ENCODE measurements around the gene AGPAT2. TPM values are rescaled to one million over a fixed set of nuclear protein-coding genes. Genes with fewer than 3 reads are reported as not detected.

The AGPAT2 gene
- polyA plus RNA-seq, 1 of the 3 experiments (the other 2 are of a cell fraction), result 46.8 TPM

- H2AFZ ChIP-seq (ENCODE audit: low read depth), result no peak overlapping the region
- H3K27me3 ChIP-seq (ENCODE audit: insufficient read depth), result no peaks in the 10 kb centered on the region
Observed at GRCh38 chr9:136646827-136647711, 40.2 kb downstream of the AGPAT2 start.

GRCh38 chr9:136645903-136646754 is 41.1 kb downstream of the AGPAT2 start:
- WGBS (ENCODE audit: low lambda C conversion rate), result 70% methylated on average over 19 of the region's 40 CpGs
- H4K20me1 ChIP-seq (ENCODE audit: insufficient read depth), result no peaks in the 10 kb centered on the region
- no peak overlapping the region for H3K4me2 ChIP-seq
- POLR2A ChIA-PET, result interaction anchor here (0.9 to 1.2 kb wide), 2 partner anchors 75 to 81 kb away, joined by 3 to 4 read pairs; no protein-coding TSS in a partner anchor
- no peak overlapping the region for H3K9ac ChIP-seq
- H3K27ac ChIP-seq (ENCODE audit: low read depth in 2 of 2, low read length in 1 of 2), result peak overlapping the region in 1 of 2 experiments; percentile 92; a peak in 2 of 4 replicates
- H3K79me2 ChIP-seq (ENCODE audit: insufficient read depth), result no peaks in the 10 kb centered on the region
- no peaks in the 10 kb centered on the region for H3K9me3 ChIP-seq
- H2AFZ ChIP-seq (ENCODE audit: low read depth), result no peak overlapping the region
- no peaks in the 10 kb centered on the region for H3K27me3 ChIP-seq (ENCODE audit: insufficient read depth)
- H3K9me2 ChIP-seq, result no peaks in the 10 kb centered on the region
- no peaks in the 10 kb centered on the region for H3K36me3 ChIP-seq (replicated peaks in 1 of 2; ENCODE audit: control insufficient read depth in 1 of 2, insufficient read depth in 2 of 2, low read length in 1 of 2)
- peak; percentile 92 for DNase-seq
- no peak overlapping the region for H3K4me3 ChIP-seq (ENCODE audit: low read depth in 2 of 2, low read length in 1 of 2)
- CTCF ChIA-PET, result interaction anchor here (0.7 to 4.4 kb wide), 10 partner anchors 9 to 161 kb away, joined by 3 to 35 read pairs (median 6); no protein-coding TSS in a partner anchor
- H3F3A ChIP-seq (replicated peaks; ENCODE audit: insufficient read depth), result no peaks in the 10 kb centered on the region
- H3K4me1 ChIP-seq (ENCODE audit: control insufficient read depth in 1 of 2, insufficient read depth in 2 of 2, low read depth in 1 of 2, low read length in 1 of 2), result peaks cover 0 to 33% of the 10 kb centered on the region in 2 experiments; a peak in 1 of 4 replicates
- TF ChIP-seq POLR2AphosphoS5 (IDR thresholded peaks at IDR 0.05; ENCODE audit: low read depth, low read length), result no peak
- TF ChIP-seq, protein P1, sequence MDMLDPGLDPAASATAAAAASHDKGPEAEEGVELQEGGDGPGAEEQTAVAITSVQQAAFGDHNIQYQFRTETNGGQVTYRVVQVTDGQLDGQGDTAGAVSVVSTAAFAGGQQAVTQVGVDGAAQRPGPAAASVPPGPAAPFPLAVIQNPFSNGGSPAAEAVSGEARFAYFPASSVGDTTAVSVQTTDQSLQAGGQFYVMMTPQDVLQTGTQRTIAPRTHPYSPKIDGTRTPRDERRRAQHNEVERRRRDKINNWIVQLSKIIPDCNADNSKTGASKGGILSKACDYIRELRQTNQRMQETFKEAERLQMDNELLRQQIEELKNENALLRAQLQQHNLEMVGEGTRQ (IDR thresholded peaks at IDR 0.05; ENCODE audit: borderline replicate concordance, low read depth, low read length), result no peak
- TF ChIP-seq, protein P2, sequence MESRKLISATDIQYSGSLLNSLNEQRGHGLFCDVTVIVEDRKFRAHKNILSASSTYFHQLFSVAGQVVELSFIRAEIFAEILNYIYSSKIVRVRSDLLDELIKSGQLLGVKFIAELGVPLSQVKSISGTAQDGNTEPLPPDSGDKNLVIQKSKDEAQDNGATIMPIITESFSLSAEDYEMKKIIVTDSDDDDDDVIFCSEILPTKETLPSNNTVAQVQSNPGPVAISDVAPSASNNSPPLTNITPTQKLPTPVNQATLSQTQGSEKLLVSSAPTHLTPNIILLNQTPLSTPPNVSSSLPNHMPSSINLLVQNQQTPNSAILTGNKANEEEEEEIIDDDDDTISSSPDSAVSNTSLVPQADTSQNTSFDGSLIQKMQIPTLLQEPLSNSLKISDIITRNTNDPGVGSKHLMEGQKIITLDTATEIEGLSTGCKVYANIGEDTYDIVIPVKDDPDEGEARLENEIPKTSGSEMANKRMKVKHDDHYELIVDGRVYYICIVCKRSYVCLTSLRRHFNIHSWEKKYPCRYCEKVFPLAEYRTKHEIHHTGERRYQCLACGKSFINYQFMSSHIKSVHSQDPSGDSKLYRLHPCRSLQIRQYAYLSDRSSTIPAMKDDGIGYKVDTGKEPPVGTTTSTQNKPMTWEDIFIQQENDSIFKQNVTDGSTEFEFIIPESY (IDR thresholded peaks at IDR 0.05; ENCODE audit: borderline replicate concordance, low read depth), result no peak
- TF ChIP-seq GATA2 (CRISPR knock-in tag; IDR thresholded peaks at IDR 0.05), result peak; percentile 74
- TF ChIP-seq FOXM1 (IDR thresholded peaks at IDR 0.05; ENCODE audit: low read depth), result no peak
- TF ChIP-seq RXRA (IDR thresholded peaks at IDR 0.05; ENCODE audit: borderline replicate concordance, low read depth), result no peak
- TF ChIP-seq EZH2phosphoT487 (IDR thresholded peaks at IDR 0.05; ENCODE audit: borderline replicate concordance, low read depth), result no peak
- no peak for TF ChIP-seq TEAD4 (IDR thresholded peaks at IDR 0.05; ENCODE audit: borderline replicate concordance, insufficient read depth)
- TF ChIP-seq USF1 (IDR thresholded peaks at IDR 0.05; ENCODE audit: borderline replicate concordance, low read depth), result no peak
- TF ChIP-seq TCF12 (IDR thresholded peaks at IDR 0.05), result no peak
- TF ChIP-seq MXI1 (IDR thresholded peaks at IDR 0.05; ENCODE audit: low read depth, low read length), result peak; percentile 32; the same call in 1 of the 2 replicates
- TF ChIP-seq NFIC (IDR thresholded peaks at IDR 0.05; ENCODE audit: borderline replicate concordance), result no peak
- TF ChIP-seq MEF2A (IDR thresholded peaks at IDR 0.05; ENCODE audit: borderline replicate concordance, low read depth), result no peak
- no peak for TF ChIP-seq ELF1 (IDR thresholded peaks at IDR 0.05)

More at GRCh38 chr9:136646827-136647711, 40.2 kb downstream of the AGPAT2 start:
- Histone ChIP-seq H3K4me2 (no peak overlapping the region), H3K4me3 (ENCODE audit: low read depth in 2 of 2, low read length in 1 of 2) (no peak overlapping the region), H3K79me2 (ENCODE audit: insufficient read depth) (no peaks in the 10 kb centered on the region), H3K9me3 (no peaks in the 10 kb centered on the region), H3K4me1 (ENCODE audit: control insufficient read depth in 1 of 2, insufficient read depth in 2 of 2, low read depth in 1 of 2, low read length in 1 of 2) (peaks cover 0 to 33% of the 10 kb centered on the region in 2 experiments; a peak in 1 of 4 replicates), H4K20me1 (ENCODE audit: insufficient read depth) (no peaks in the 10 kb centered on the region), H3F3A (replicated peaks; ENCODE audit: insufficient read depth) (no peaks in the 10 kb centered on the region), H3K27ac (ENCODE audit: low read depth in 2 of 2, low read length in 1 of 2) (peak overlapping the region in 1 of 2 experiments; percentile 92; a peak in 2 of 4 replicates), H3K9ac (no peak overlapping the region), H3K36me3 (replicated peaks in 1 of 2; ENCODE audit: control insufficient read depth in 1 of 2, insufficient read depth in 2 of 2, low read length in 1 of 2) (no peaks in the 10 kb centered on the region), H3K9me2 (no peaks in the 10 kb centered on the region)
- 90% methylated on average over 14 of the region's 29 CpGs for WGBS (ENCODE audit: low lambda C conversion rate)
- TF ChIP-seq POLR2AphosphoS5 (IDR thresholded peaks at IDR 0.05; ENCODE audit: low read depth, low read length) (no peak), ELF1 (IDR thresholded peaks at IDR 0.05) (no peak), PBX3 (IDR thresholded peaks at IDR 0.05) (no peak), EP300 (IDR thresholded peaks at IDR 0.05; ENCODE audit: borderline replicate concordance in 1 of 2, low read depth in 1 of 2, low read length in 1 of 2) (no peak), JUND (IDR thresholded peaks at IDR 0.05) (no peak), FOXJ3 (CRISPR knock-in tag; IDR thresholded peaks at IDR 0.05) (no peak), TEAD4 (IDR thresholded peaks at IDR 0.05; ENCODE audit: borderline replicate concordance, insufficient read depth) (no peak)
- ChIA-PET POLR2A (interaction anchor here (0.9 to 1.2 kb wide), 2 partner anchors 74 to 80 kb away, joined by 3 to 4 read pairs; no protein-coding TSS in a partner anchor), CTCF (interaction anchor here (0.8 to 4.4 kb wide), 10 partner anchors 8 to 162 kb away, joined by 3 to 35 read pairs (median 6); no protein-coding TSS in a partner anchor)
- no peak for DNase-seq
